OCI-LY3 (cell line): ENCODE results near the gene INPP5K.

Experiments
- H2AFZ ChIP-seq: fragments of 200-600, 300-600 bp; shearing (Covaris generic); 2 replicates; pipeline ENCODE4 v1.6.0; 2014; ENCODE audit warnings: antibody characterized with exemption, low read depth, low read length
- H3K27ac ChIP-seq: fragments of 200-600, 300-600 bp; sonication (generic); 2 replicates; pipeline ENCODE4 v1.5.1; 2014; ENCODE audit warnings: mild to moderate bottlenecking, low read length, moderate library complexity, mixed read lengths
- H3K27me3 ChIP-seq: fragments of 200-600, 300-600 bp; sonication (generic); 2 replicates; pipeline ENCODE4 v1.6.1; 2014; ENCODE audit warnings: low read depth, low read length, mixed read lengths
- H3K36me3 ChIP-seq: fragments of 200-600, 300-600 bp; sonication (generic); replicated peaks from 2 replicates; pipeline ENCODE3; 2014; ENCODE audit warnings: low read depth, low read length, mixed read lengths
- H3K4me1 ChIP-seq: fragments of 300-600, 200-600 bp; sonication (generic); 2 replicates; pipeline ENCODE4 v1.6.1; 2014; ENCODE audit warnings: low read length, mixed read lengths
- H3K4me2 ChIP-seq: fragments of 200-600, 300-600 bp; sonication (generic); 2 replicates; pipeline ENCODE4 v1.6.1; 2014; ENCODE audit warnings: low read length, mixed read lengths
- H3K4me3 ChIP-seq: fragments of 300-600, 200-600 bp; sonication (generic); 2 replicates; pipeline ENCODE4 v1.5.1; 2014; ENCODE audit warnings: antibody characterized with exemption, mild to moderate bottlenecking, low read length, moderate library complexity
- H3K79me2 ChIP-seq: fragments of 300-600, 200-600 bp; shearing (Covaris generic); 2 replicates; pipeline ENCODE4 v1.6.1; 2014; ENCODE audit warnings: mild to moderate bottlenecking, low read length, mixed read lengths
- H3K9ac ChIP-seq: fragments of 300-600, 200-600 bp; shearing (Covaris generic); 2 replicates; pipeline ENCODE4 v1.6.0; 2014; ENCODE audit warnings: mild to moderate bottlenecking, low read length, moderate library complexity
- H3K9me3 ChIP-seq: fragments of 200-600, 300-600 bp; shearing (Covaris generic); 2 replicates; pipeline ENCODE4 v1.6.1; 2014; ENCODE audit warnings: low read length, mixed read lengths; ENCODE audit not compliant: insufficient read depth
- H4K20me1 ChIP-seq: fragments of 200-600, 300-600 bp; sonication (generic); 2 replicates; pipeline ENCODE4 v1.6.1; 2016; ENCODE audit warnings: low read length, mixed read lengths; ENCODE audit not compliant: insufficient read depth
- CTCF ChIP-seq: fragments of 200-600, 300-600 bp; sonication (generic); IDR thresholded peaks from 2 replicates; pipeline ENCODE4 v1.5.1; 2014; ENCODE audit warnings: antibody characterized with exemption, low read length, low read depth
- EZH2phosphoT487 ChIP-seq: fragments of 200-600 bp; shearing (Covaris generic); IDR thresholded peaks from 2 replicates; pipeline ENCODE4 v1.6.1; 2018; ENCODE audit warnings: antibody characterized with exemption, mixed run types, low read depth

The INPP5K gene

GRCh38 chr17:1545618-1546017 lies 29.2 kb upstream of the INPP5K start:
- H4K20me1 ChIP-seq, result no peaks in the 10 kb centered on the region
- no peak overlapping the region for H3K27ac ChIP-seq
- H3K4me3 ChIP-seq, result no peak overlapping the region
- no peaks in the 10 kb centered on the region for H3K27me3 ChIP-seq
- no peak overlapping the region for H3K4me2 ChIP-seq
- no peaks in the 10 kb centered on the region for H3K4me1 ChIP-seq
- peaks cover 2% of the 10 kb centered on the region for H3K36me3 ChIP-seq
- H2AFZ ChIP-seq, result no peak overlapping the region
- H3K9me3 ChIP-seq, result no peaks in the 10 kb centered on the region
- no peaks in the 10 kb centered on the region for H3K79me2 ChIP-seq
- no peak overlapping the region for H3K9ac ChIP-seq
- no peak for TF ChIP-seq EZH2phosphoT487
- TF ChIP-seq CTCF, result no peak

DNA sequence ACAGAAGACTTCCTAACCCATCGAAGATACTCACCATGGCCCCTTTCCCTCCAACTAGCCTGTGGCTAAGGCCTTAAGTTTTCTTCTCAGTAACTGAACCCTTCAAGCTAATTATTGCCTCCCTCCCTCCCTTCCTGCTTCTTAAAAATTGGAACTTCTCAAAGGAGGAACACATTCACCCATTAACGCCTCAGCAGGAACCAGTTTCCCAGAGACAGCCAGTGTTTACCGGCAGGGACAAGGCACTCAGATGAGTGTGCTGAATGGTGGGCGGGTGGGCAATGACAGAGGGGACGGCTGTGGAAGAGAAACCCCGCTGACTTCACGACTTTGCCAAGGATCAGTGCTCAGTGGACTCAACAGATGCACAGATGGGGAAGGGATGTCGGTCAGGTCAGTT lies 25.9 kb upstream of the INPP5K start:
- H3K9me3 ChIP-seq, result no peaks in the 10 kb centered on the region
- H3K4me1 ChIP-seq, result no peaks in the 10 kb centered on the region
- no peak overlapping the region for H3K4me3 ChIP-seq
- no peak overlapping the region for H3K27ac ChIP-seq
- no peaks in the 10 kb centered on the region for H4K20me1 ChIP-seq
- H3K9ac ChIP-seq, result no peak overlapping the region
- H2AFZ ChIP-seq, result no peak overlapping the region
- H3K79me2 ChIP-seq, result no peaks in the 10 kb centered on the region
- TF ChIP-seq EZH2phosphoT487, result no peak
- no peak for TF ChIP-seq CTCF
- H3K4me2 ChIP-seq, result no peak overlapping the region
- H3K27me3 ChIP-seq, result no peaks in the 10 kb centered on the region
- no peaks in the 10 kb centered on the region for H3K36me3 ChIP-seq

GRCh38 chr17:1541367-1541904 lies 25.0 kb upstream of the INPP5K start:
- TF ChIP-seq EZH2phosphoT487 (no peak), CTCF (no peak)
- no peak overlapping the region for H3K27ac ChIP-seq
- H2AFZ ChIP-seq, result no peak overlapping the region
- H3K4me2 ChIP-seq, result no peak overlapping the region
- H4K20me1 ChIP-seq, result no peaks in the 10 kb centered on the region
- no peak overlapping the region for H3K4me3 ChIP-seq
- no peaks in the 10 kb centered on the region for H3K4me1 ChIP-seq
- H3K9me3 ChIP-seq, result no peaks in the 10 kb centered on the region
- no peak overlapping the region for H3K9ac ChIP-seq
- no peaks in the 10 kb centered on the region for H3K36me3 ChIP-seq
- H3K27me3 ChIP-seq, result no peaks in the 10 kb centered on the region
- no peaks in the 10 kb centered on the region for H3K79me2 ChIP-seq

GRCh38 chr17:1539811-1540210 lies 23.4 kb upstream of the INPP5K start:
- Histone ChIP-seq H3K9ac (no peak overlapping the region), H3K36me3 (peaks cover 3% of the 10 kb centered on the region), H3K4me1 (no peaks in the 10 kb centered on the region), H3K4me3 (no peak overlapping the region), H4K20me1 (no peaks in the 10 kb centered on the region), H2AFZ (no peak overlapping the region), H3K4me2 (no peak overlapping the region), H3K27ac (no peak overlapping the region), H3K27me3 (no peaks in the 10 kb centered on the region), H3K9me3 (no peaks in the 10 kb centered on the region), H3K79me2 (no peaks in the 10 kb centered on the region)
- TF ChIP-seq EZH2phosphoT487 (no peak), CTCF (no peak)
